Ovary (tissue), 3 donors: ENCODE measurements around the gene MAP2K7.

Source experiments
- CTCF ChIP-seq, 3 donors: fragments of 450-650 bp in 2 of 3; fragments of 200-600 bp in 1 of 3; IDR thresholded peaks; one replicate each; pipeline versions ENCODE4 v1.5.1 to v1.8.0; 2016 to 2022; ENCODE audit warnings: antibody characterized with exemption in 3 of 3, mild to moderate bottlenecking in 1 of 3
- EP300 ChIP-seq: sonication (generic); formaldehyde crosslinking; IDR thresholded peaks from one replicate; pipeline ENCODE4 v1.6.1; 2017; ENCODE audit warnings: antibody characterized with exemption
- POLR2A ChIP-seq: fragments of 450-650 bp; IDR thresholded peaks from one replicate; pipeline ENCODE4 v1.6.1; 2017; ENCODE audit warnings: antibody characterized with exemption, mild to moderate bottlenecking, moderate library complexity
- donor health status: DM: no; HTN: no; CAD: no.

DNA sequence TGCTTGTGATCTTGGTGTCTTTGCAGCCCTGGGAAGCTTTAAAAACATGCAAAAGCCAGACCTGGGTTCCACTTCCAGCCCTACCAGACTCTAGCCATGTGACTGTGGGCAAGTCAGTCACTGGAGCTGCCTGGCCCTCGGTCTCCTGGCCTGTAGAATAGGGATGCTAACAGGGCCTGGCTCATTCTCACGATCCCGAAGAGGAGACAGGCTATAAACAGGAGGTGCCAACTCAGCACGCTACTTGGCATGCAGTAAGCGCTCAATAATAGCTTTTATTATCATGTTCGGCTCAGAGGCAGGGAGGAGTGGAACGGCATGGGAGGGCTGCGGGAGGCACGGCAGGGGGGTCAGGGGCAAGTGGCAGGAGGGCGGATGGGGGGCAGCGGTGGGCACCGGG, 20.6 kb downstream of the MAP2K7 start:
- TF ChIP-seq CTCF (IDR thresholded peaks at IDR 0.05) (no peak), EP300 (no peak), POLR2A (no peak)
